Suppressor macrophage (primary cell): ENCODE measurements around the gene DLGAP5.
A peak's percentile ranks its signal among the peaks of the same experiment; 100 is the strongest.

ENCODE experiments used
- DNase-seq, 4 experiments: peaks; one replicate each; pipeline ENCODE4 v3.0.0-alpha.2; 2020 to 2022

DLGAP5 gene

GRCh38 chr14:55114720-55115119, 76.7 kb downstream of the DLGAP5 start:
- no peak for DNase-seq

GRCh38 chr14:55111122-55111708, 80.2 kb downstream of the DLGAP5 start:
- no peak for DNase-seq

DNA sequence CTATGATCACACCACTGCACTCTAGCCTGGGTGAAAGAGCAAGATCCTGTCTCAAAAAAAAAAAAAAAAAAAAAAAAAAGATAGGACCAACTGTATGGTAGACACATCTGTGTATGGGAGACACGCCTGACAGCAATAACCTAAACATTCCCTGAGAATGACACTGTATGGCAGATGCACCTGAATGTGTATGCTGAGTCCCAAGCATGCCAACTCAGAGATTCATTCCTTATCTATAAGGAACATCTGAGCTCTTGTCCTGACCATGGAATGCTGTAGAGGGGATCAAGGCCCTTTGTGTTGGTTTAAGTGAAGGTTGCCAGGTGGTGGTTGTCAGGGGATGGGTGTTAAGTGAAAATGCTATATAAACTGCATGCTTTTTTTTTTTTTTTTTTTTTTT, 81.5 kb downstream of the DLGAP5 start:
- no peak for DNase-seq

- DNase-seq: peak; percentile 96 to 99 (median 98)
These were observed 83.4 kb downstream of the DLGAP5 start for GRCh38 chr14:55107766-55108554.

DNA sequence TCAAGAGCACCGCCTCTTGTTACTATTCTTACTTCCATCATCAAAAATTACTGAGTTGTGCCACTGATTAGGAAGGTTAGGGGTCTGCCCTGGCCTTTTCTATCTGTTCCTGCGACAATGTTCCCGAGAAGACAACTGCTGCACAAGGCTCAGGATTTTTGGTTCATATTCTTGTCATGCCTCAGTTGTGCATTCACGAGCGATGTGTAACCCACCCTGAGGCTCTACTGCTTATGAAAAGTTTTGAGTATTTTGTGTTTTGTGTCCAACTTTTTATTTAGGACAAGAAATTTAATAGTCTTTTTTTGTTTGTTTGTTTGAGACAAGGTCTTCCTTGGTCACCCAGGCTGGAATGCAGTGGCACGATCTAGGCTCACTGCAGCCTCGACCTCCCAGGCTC, 85.4 kb downstream of the DLGAP5 start:
- DNase-seq: no peak

DNA sequence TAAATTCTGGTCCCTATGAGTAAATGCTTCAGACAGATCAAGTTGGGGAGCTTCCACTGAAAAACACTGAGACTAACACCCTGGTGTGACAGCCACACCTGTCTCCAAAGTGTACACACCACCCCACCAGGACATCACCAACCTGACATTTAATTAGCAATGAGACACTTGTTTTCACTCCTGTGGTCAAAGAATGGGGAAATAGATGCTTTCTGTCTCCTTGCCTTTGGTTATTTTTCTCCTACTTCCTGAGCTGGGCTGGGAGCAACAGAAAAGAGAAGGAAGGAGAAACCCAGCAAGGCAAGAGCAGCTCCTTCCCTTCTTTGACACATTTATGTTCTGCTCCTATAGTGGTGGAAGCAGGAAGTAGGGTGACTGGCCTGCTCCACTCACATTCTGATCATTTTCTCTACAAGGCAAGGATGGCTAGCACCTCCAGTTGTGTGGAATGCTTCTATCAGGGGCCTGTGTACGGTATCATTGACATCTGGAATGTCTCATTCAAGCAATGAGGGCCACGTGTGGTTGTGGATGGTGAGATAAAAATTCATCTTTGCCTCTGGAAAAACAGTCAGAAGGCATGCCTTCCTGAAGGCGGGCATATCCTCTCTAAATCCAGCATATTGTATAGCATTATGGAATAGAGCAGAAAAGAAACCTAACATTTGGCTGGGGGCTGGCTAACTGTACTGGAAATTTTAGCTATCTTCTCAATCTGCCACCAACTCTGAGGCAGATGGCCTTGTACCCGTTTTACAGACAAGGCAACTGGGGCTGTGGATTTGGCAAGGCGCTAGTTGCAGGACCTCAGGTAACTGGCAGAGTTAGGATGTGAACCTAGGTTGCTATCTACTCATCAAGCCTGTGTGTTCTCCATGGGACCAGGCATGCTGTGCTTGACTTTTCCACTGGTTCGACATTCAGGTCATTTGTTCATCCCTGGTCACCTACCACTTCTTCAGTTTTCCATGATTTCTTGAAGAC, 87.1 kb downstream of the DLGAP5 start:
- peak; percentile 51 to 88 (median 82) for DNase-seq

- DNase-seq: peak; percentile 31 to 63 (median 59)
These were observed 88.3 kb downstream of the DLGAP5 start for GRCh38 chr14:55103005-55103640.

DNA sequence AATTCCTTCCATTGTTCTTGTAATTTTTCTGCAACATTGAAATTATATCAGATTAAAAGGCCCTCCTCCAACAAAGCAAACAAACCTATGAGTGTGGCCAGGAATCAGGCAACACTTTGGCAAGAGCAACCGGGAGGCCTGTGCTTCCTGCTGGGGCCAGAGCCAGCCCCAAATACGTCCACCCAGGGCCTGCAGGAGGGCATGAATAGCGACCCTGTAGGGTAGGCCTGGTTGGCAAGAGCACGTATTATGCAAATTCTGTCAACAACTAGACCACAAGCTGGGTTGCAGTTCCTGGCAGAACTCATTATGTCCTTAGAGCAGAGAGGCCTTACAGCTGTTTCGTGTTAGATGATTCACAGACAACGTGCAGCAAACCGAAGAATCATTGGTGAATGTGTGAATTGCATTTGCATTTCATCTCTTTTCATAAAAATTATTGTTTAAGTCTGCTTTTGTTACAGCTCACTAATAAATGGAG, 89.2 kb downstream of the DLGAP5 start:
- peak; percentile 47 to 81 (median 72) for DNase-seq

GRCh38 chr14:55101698-55102097, 89.7 kb downstream of the DLGAP5 start:
- no peak for DNase-seq

- peak; percentile 34 to 75 (median 62) for DNase-seq
These were observed 91.6 kb downstream of the DLGAP5 start for GRCh38 chr14:55099756-55100155.

- DNase-seq: no peak
These were observed 92.9 kb downstream of the DLGAP5 start for GRCh38 chr14:55098561-55098898.
